IPS-18a (cell line): ENCODE data around the gene ZNF672.
"Not testable (repeated sequence)": the region's sequence is repeated elsewhere in the genome, so short reads cannot be mapped to it uniquely, and the experiment has no call there.

Source experiments
- H3K27ac ChIP-seq: one replicate; pipeline ENCODE4 v1.5.1; 2013; ENCODE audit warnings: low read length
- H3K27me3 ChIP-seq: one replicate; pipeline ENCODE4 v1.6.1; 2013; ENCODE audit warnings: mild to moderate bottlenecking, low read length; ENCODE audit not compliant: control insufficient read depth, insufficient read depth
- H3K36me3 ChIP-seq: one replicate; pipeline ENCODE4 v1.6.1; 2013; ENCODE audit warnings: low read depth, low read length; ENCODE audit not compliant: control insufficient read depth
- H3K4me1 ChIP-seq: one replicate; pipeline ENCODE4 v1.6.1; 2013; ENCODE audit warnings: low read depth, low read length; ENCODE audit not compliant: control insufficient read depth
- H3K4me3 ChIP-seq: one replicate; pipeline ENCODE4 v1.5.1; 2013; ENCODE audit warnings: low read length
- H3K9ac ChIP-seq: one replicate; pipeline ENCODE4 v1.6.1; 2013; ENCODE audit warnings: mild to moderate bottlenecking, low read length, moderate library complexity
- H3K9me3 ChIP-seq: one replicate; pipeline ENCODE4 v1.6.1; 2013; ENCODE audit warnings: low read depth, low read length; ENCODE audit not compliant: control insufficient read depth

Gene ZNF672

DNA sequence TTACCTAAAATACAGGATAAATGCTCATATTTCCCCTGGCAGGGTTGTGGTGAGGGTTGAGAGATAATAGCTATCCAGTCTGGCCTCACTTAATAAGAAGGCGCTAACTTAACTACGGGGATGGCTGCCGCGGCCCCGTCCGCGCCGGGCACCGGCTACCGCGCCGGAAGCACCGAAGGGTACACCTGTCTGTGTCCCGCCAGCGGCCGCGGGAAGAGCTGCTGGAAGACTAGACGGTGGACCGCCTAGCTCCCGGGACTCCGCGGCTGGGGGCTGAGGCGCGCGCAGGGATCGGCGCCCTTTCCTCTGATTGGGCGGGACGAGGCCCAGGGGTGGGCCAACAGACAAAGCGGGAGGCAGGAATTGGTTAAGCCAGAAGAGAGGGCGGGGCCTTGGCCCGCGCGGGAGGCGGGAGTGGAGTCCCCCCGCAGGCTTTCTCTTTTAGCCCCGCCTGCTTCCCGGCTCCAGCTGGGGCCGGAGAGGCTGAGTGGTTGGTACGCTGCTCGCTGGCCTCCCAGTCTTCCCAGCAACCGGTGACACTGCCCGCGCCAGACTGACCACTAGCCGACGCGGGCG is at the start of gene ZNF672:
Gene ZNF672 (plus strand): TSS at position 444 of the 576 bp plus-strand sequence. CDS start 9,051 bp downstream, outside the sequence.
- peaks cover 12% of the 10 kb centered on the region for H3K27me3 ChIP-seq
- peak within 1 kb of the TSS; percentile 86 for H3K4me3 ChIP-seq
- H3K27ac ChIP-seq: peak within 1 kb of the TSS; percentile 66
- H3K36me3 ChIP-seq: no peaks in the 10 kb centered on the region
- H3K9me3 ChIP-seq: no peaks in the 10 kb centered on the region
- H3K9ac ChIP-seq: peak within 1 kb of the TSS; percentile 81
- no peaks in the 10 kb centered on the region for H3K4me1 ChIP-seq

DNA sequence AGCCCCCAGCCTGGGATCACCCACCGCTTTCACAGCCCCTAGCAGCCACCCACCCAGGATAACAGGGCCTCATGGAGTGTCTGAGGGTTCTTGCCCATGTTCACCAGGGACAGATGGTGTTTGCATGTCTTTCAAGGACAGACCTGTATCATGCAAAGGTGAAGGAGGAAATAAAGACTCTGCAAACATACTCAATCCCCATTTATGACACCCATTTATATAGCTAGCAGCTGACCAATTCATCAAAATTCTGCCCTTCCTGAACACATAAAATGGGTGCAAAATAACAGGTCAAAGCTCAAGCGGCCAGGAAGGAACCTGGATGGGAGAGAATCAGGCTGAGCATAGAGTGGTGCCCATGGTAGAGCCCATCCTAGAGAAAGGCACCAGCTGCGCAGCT is 49.7 kb upstream of the ZNF672 start:
- Histone ChIP-seq H3K9me3 (peaks cover 46% of the 10 kb centered on the region), H3K27ac (no peak overlapping the region), H3K9ac (no peak overlapping the region), H3K4me3 (no peak overlapping the region), H3K36me3 (no peaks in the 10 kb centered on the region), H3K4me1 (no peaks in the 10 kb centered on the region), H3K27me3 (no peaks in the 10 kb centered on the region)

DNA sequence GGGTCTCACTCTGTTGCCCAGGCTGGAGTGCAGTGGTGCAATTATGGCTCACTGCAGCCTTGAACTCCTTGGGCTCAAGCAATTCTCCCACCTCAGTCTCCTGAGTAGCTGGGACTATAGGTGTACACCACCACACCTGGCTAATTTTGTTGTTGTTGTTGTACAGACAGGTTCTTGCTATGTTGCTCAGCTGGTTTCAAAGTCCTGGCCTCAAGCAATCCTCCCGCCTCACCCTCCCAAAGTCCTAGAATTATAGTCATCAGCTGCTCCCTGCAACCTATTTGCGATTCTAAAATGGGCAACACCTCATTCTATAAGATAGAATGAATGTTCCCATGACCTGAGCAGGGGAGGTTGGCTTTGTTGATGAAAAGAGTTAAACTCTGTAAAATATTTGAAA is 48.7 kb upstream of the ZNF672 start:
- H3K4me1 ChIP-seq, H3K9ac ChIP-seq, H3K27ac ChIP-seq, H3K36me3 ChIP-seq, H3K4me3 ChIP-seq, H3K27me3 ChIP-seq: not testable (repeated sequence)
- peaks cover 50% of the 10 kb centered on the region for H3K9me3 ChIP-seq

DNA sequence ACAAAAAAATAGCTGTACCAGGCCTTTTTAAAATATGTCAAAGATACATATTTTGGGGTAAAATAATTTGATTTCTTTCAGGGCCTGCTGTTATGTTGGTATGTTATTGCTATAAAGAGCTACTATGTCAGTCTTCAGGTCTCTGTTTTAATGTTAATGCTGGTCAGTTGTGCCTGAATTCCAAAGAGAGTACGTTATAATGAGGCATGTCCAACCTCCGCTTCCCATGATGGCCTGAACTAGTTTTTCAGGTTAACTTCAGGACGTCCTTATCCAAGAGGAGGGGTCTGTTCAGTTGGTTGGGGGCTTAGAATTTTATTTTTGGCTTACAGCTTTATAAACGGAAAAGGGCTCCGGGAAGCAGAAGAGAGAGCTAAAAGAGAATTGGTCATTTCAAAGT is 47.6 kb upstream of the ZNF672 start:
- Histone ChIP-seq H3K4me3 (no peak overlapping the region), H3K9ac (no peak overlapping the region), H3K9me3 (peaks cover 55% of the 10 kb centered on the region), H3K27me3 (no peaks in the 10 kb centered on the region), H3K4me1 (no peaks in the 10 kb centered on the region), H3K36me3 (no peaks in the 10 kb centered on the region), H3K27ac (no peak overlapping the region)

DNA sequence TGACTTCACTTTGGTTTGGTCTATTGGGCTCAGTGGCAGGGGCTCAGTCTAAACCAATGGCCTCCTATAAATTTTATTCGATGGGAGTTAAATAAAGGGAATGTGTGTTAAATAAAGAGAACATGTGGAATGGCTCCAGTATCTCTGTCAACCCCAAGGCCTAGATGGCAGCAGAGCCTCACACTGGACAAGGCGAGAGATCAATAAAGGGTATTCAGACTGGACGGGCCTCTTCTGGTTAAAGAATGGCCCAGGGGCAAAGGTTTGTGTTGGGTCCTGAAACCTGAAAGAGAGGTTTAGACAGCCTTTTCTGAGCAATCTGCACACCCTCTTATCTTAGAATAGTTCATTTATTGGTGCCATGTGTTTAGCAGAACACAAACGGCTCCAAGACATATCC is 47.0 kb upstream of the ZNF672 start:
- no peaks in the 10 kb centered on the region for H3K4me1 ChIP-seq
- no peaks in the 10 kb centered on the region for H3K27me3 ChIP-seq
- no peak overlapping the region for H3K4me3 ChIP-seq
- peaks cover 57% of the 10 kb centered on the region for H3K9me3 ChIP-seq
- H3K36me3 ChIP-seq: no peaks in the 10 kb centered on the region
- no peak overlapping the region for H3K27ac ChIP-seq
- H3K9ac ChIP-seq: no peak overlapping the region

DNA sequence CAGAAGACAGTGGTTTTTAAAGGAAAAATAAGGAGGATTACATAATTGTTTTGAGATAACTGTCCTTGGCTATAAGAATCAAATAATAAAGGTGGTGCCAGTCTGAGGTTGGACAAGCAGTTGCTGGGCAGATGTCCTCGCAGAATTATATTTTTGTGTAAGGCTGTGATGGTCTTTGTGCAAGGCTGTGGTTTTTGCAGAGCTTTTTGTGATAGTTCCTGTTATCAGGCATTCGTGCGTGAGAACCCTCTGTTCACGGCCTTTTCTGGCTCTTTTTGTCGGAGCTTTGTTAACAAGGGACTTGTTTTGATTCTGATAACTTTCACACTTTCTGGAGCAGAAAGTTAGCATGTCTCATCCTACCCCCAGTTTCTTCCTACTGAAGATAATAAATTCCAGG is 45.7 kb upstream of the ZNF672 start:
- Histone ChIP-seq H3K9me3 (peaks cover 54% of the 10 kb centered on the region), H3K36me3 (no peaks in the 10 kb centered on the region), H3K27ac (no peak overlapping the region), H3K4me1 (no peaks in the 10 kb centered on the region), H3K9ac (no peak overlapping the region), H3K4me3 (no peak overlapping the region), H3K27me3 (no peaks in the 10 kb centered on the region)

DNA sequence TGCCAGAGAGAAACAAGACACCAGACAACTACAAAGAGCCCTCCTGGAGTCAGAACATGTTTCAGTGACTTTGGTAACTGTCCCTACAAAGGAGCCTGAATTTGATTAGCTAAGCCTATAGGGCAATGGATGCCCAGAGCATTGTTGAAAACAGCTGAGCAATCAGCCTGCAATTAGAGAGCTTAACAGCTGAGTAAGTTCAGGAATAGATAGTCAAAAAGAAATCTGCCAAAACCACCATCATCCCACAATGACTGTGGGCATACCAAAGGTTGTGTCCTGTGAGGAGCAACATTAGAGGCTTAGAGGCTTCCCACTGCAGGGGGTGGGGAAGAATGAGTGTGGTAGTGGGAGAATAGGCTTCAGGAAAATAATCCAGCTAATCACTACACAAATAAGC is 44.4 kb upstream of the ZNF672 start:
- no peaks in the 10 kb centered on the region for H3K4me1 ChIP-seq
- no peaks in the 10 kb centered on the region for H3K36me3 ChIP-seq
- H3K27ac ChIP-seq: no peak overlapping the region
- no peak overlapping the region for H3K9ac ChIP-seq
- H3K4me3 ChIP-seq: no peak overlapping the region
- H3K9me3 ChIP-seq: peaks cover 55% of the 10 kb centered on the region
- H3K27me3 ChIP-seq: no peaks in the 10 kb centered on the region

DNA sequence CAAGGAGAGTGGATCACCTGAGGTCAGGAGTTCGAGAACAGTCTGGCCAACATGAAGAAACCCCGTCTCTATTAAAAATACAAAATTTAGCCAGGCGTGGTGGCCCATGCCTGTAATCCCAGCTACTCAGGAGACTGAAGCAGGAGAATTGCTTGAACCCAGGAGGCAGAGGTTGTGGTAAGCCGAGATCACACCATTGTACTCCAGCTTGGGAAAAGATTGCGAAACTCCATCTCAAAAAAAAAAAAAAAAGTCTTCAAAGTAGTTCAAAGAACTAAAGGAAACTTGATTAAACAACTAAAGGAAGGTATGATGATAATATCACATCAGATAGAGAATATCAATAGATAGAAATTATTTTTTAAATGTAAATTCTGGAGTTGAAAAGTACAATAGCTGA is 43.4 kb upstream of the ZNF672 start:
- not testable (repeated sequence) for H3K27ac ChIP-seq, H3K4me1 ChIP-seq, H3K36me3 ChIP-seq, H3K9ac ChIP-seq, H3K27me3 ChIP-seq, H3K4me3 ChIP-seq
- H3K9me3 ChIP-seq: peaks cover 61% of the 10 kb centered on the region

DNA sequence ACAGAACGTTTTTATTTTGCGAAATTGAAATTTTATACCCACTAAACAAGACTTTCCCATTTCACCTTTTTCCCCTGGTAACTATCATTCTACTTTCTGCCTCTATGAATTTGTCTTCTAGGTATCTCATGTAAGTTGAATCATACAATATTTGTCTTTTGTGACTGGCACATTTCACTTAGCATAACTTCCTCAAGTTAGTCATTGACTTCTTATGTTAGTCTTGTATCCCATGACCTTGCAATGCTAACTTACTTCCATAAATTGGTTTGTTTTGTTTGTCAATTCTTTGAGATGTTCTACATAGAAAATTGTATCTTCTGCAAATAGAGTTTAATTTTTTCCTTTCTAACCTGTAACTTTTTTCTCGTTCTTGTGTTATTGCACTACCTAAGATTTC is 39.2 kb upstream of the ZNF672 start:
- no peak overlapping the region for H3K27ac ChIP-seq
- H3K9me3 ChIP-seq: peaks cover 53% of the 10 kb centered on the region
- no peak overlapping the region for H3K9ac ChIP-seq
- H3K27me3 ChIP-seq: no peaks in the 10 kb centered on the region
- no peaks in the 10 kb centered on the region for H3K4me1 ChIP-seq
- H3K36me3 ChIP-seq: no peaks in the 10 kb centered on the region
- no peak overlapping the region for H3K4me3 ChIP-seq

DNA sequence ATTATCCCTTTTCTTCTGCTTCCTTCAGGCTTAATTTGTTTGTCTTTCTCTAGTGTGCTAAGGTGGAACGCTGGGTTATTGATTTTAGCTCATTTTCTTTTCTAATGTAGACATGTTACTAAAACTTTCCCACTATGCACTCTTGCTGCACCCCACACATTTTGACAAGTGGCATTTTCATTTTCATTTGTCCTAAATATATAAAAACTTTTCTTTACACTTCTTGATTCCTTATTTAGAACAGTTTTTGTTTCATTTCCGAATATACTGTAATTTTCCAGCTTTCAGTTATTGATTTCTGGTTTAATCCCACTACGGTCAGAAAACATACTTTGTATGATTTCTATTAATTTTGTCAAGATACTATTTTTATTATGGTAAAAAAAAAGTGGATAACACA is 37.6 kb upstream of the ZNF672 start:
- H3K9me3 ChIP-seq: peaks cover 46% of the 10 kb centered on the region
- H3K4me3 ChIP-seq: no peak overlapping the region
- no peaks in the 10 kb centered on the region for H3K36me3 ChIP-seq
- no peak overlapping the region for H3K9ac ChIP-seq
- H3K27ac ChIP-seq: no peak overlapping the region
- H3K4me1 ChIP-seq: no peaks in the 10 kb centered on the region
- H3K27me3 ChIP-seq: no peaks in the 10 kb centered on the region

DNA sequence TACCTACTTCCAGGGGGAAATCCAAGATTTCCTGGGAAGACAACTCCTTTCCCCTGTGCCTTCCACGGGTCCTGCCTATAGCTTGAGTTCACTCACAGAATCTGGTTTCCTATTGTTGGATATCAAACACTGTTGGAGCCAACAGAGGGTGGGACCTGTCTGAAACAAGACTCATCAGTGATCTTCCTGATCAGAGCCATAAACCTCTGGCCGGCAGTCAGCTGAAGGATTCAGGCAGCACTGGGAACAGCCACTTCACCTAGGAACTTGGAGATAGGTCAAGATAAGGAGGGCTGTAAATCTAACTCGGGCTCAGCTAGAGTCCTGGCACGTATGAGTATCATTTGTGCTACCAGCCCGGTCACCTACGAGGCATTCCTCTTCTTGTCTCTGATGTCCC is 35.6 kb upstream of the ZNF672 start:
- H3K4me1 ChIP-seq: no peaks in the 10 kb centered on the region
- H3K36me3 ChIP-seq: no peaks in the 10 kb centered on the region
- H3K9me3 ChIP-seq: peaks cover 33% of the 10 kb centered on the region
- no peak overlapping the region for H3K27ac ChIP-seq
- H3K4me3 ChIP-seq: no peak overlapping the region
- H3K27me3 ChIP-seq: no peaks in the 10 kb centered on the region
- H3K9ac ChIP-seq: no peak overlapping the region

DNA sequence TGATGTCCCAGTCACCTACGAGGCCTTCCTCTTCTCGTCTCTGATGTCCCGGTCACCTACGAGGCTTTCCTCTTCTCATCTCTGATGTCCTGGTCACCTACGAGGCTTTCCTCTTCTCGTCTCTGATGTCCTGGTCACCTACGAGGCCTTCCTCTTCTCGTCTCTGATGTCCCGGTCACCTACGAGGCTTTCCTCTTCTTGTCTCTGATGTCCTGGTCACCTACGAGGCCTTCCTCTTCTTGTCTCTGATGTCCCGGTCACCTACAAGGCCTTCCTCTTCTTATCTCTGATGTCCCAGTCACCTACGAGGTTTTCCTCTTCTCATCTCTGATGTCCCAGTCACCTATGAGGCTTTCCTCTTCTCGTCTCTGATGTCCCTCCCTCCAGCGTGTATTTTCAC is 34.5 kb upstream of the ZNF672 start:
- not testable (repeated sequence) for H3K27ac ChIP-seq, H3K9ac ChIP-seq, H3K4me1 ChIP-seq, H3K27me3 ChIP-seq, H3K4me3 ChIP-seq, H3K36me3 ChIP-seq
- peaks cover 25% of the 10 kb centered on the region for H3K9me3 ChIP-seq
